OCI-LY3 (cell line): ENCODE data around the gene KRTAP12-1.
"Not testable (repeated sequence)": the region's sequence is repeated elsewhere in the genome, so short reads cannot be mapped to it uniquely, and the experiment has no call there.

Source experiments
- CTCF ChIP-seq: fragments of 200-600, 300-600 bp; sonication (generic); IDR thresholded peaks from 2 replicates; pipeline ENCODE4 v1.5.1; 2014; ENCODE audit warnings: antibody characterized with exemption, low read length, low read depth
- EZH2phosphoT487 ChIP-seq: fragments of 200-600 bp; shearing (Covaris generic); IDR thresholded peaks from 2 replicates; pipeline ENCODE4 v1.6.1; 2018; ENCODE audit warnings: antibody characterized with exemption, mixed run types, low read depth

GRCh38 chr21:44646366-44647221 lies 35.4 kb downstream of the KRTAP12-1 start, which contains the start of gene KRTAP10-11:
- not testable (repeated sequence) for TF ChIP-seq CTCF, EZH2phosphoT487
